Endothelial cell of umbilical vein (primary cell): ENCODE data around the gene C1QTNF9B. TPM values are rescaled to one million over a fixed set of nuclear protein-coding genes. Genes with fewer than 3 reads are reported as not detected.

Source experiments
- BruUV-seq: library from RNA; stranded (reverse); fragments of 400-500 nt; replicated peaks from 2 replicates; lab custom pipeline; 2021; lab: Mats Ljungman, UMichigan
- CTCF ChIA-PET: fragments of 300-600, 350-600 bp; sonication (Branson Sonifier 250); formaldehyde crosslinking; loops from one replicate; lab custom pipeline; 2021; ENCODE audit warnings: antibody characterized with exemption, inconsistent platforms; lab: Charles Lee
- POLR2A ChIA-PET: fragments of 300-600, 350-600 bp; sonication (Branson Sonifier 250); formaldehyde crosslinking; loops from one replicate; lab custom pipeline; 2021; ENCODE audit warnings: antibody characterized with exemption, inconsistent platforms; lab: Charles Lee
- DNase-seq: peaks from one replicate; pipeline ENCODE4 v3.0.0-alpha.2; 2011; ENCODE audit warnings: low read depth, low spot score
- FAIRE-seq: peaks from 2 replicates; lab custom pipeline; 2011; peaks lifted over from hg19 to GRCh38; lab: Jason Lieb, UNC
- H2AFZ ChIP-seq: 2 replicates; pipeline ENCODE4 v1.6.0; 2012; ENCODE audit warnings: low read depth, low read length, control low read depth, inconsistent platforms
- H3K27ac ChIP-seq: 2 replicates; pipeline ENCODE4 v1.5.1; 2011; ENCODE audit warnings: low read depth, mild to moderate bottlenecking, control low read depth, low read length, moderate library complexity; ENCODE audit not compliant: insufficient read depth
- H3K27me3 ChIP-seq, 2 experiments: 2 replicates each; pipeline versions ENCODE4 v1.6.0 to v1.6.1; 2011; ENCODE audit warnings: low read length in 2 of 2, mixed read lengths in 1 of 2; ENCODE audit not compliant: control insufficient read depth in 2 of 2, insufficient read depth in 2 of 2
- H3K36me3 ChIP-seq, 2 experiments: 2 replicates in 1 of 2; 3 replicates in 1 of 2; pipeline ENCODE4 v1.5.1; 2011; ENCODE audit warnings: low read length in 2 of 2, mild to moderate bottlenecking in 1 of 2, moderate library complexity in 1 of 2; ENCODE audit not compliant: control insufficient read depth in 2 of 2, insufficient read depth in 2 of 2; ENCODE audit errors: extremely low read depth in 1 of 2
- H3K4me1 ChIP-seq: 3 replicates; pipeline ENCODE4 v1.5.1; 2011; ENCODE audit warnings: mild to moderate bottlenecking, low read length; ENCODE audit not compliant: control insufficient read depth, insufficient read depth; ENCODE audit errors: extremely low read depth
- H3K4me2 ChIP-seq: 2 replicates; pipeline ENCODE4 v1.6.1; 2011; ENCODE audit warnings: low read length, control low read depth, mixed read lengths; ENCODE audit not compliant: insufficient read depth
- H3K4me3 ChIP-seq, 3 experiments: fragments of 200-600 bp in 1 of 3; sonication (generic), shearing (Covaris generic) in 1 of 3; replicated peaks in 1 of 3; 2 replicates each; pipeline ENCODE4 v1.5.1; 2011 to 2016; ENCODE audit warnings: control low read depth in 3 of 3, low read length in 3 of 3, mild to moderate bottlenecking in 2 of 3, inconsistent platforms in 1 of 3, low read depth in 1 of 3, moderate library complexity in 1 of 3; ENCODE audit not compliant: insufficient read depth in 1 of 3
- H3K79me2 ChIP-seq: 2 replicates; pipeline ENCODE4 v1.6.0; 2012; ENCODE audit warnings: low read length, inconsistent platforms; ENCODE audit not compliant: control insufficient read depth, insufficient read depth
- H3K9ac ChIP-seq: replicated peaks from 2 replicates; pipeline ENCODE3; 2011; ENCODE audit warnings: low read length, control low read depth; ENCODE audit not compliant: insufficient read depth; ENCODE audit errors: extremely low read depth
- H3K9me1 ChIP-seq: replicated peaks from 3 replicates; pipeline ENCODE4 v1.6.0; 2011; ENCODE audit warnings: mild to moderate bottlenecking, low read length; ENCODE audit not compliant: control insufficient read depth, insufficient read depth; ENCODE audit errors: extremely low read depth
- H3K9me3 ChIP-seq: replicated peaks from 2 replicates; pipeline ENCODE4 v1.5.1; 2012; ENCODE audit warnings: low read length, inconsistent platforms; ENCODE audit not compliant: control insufficient read depth, insufficient read depth
- H4K20me1 ChIP-seq: replicated peaks from 2 replicates; pipeline ENCODE3; 2011; ENCODE audit warnings: mild to moderate bottlenecking, low read length; ENCODE audit not compliant: control insufficient read depth, insufficient read depth; ENCODE audit errors: extremely low read depth
- EZH2 ChIP-seq: IDR thresholded peaks from 2 replicates; pipeline ENCODE4 v1.6.1; 2012; ENCODE audit warnings: borderline replicate concordance, low read depth, mild to moderate bottlenecking, moderate library complexity, low read length, inconsistent platforms; ENCODE audit not compliant: severe bottlenecking
- FOS ChIP-seq: IDR thresholded peaks from 2 replicates; pipeline ENCODE4 v1.6.1; 2011; ENCODE audit warnings: mild to moderate bottlenecking, low read length, moderate library complexity, borderline replicate concordance; ENCODE audit not compliant: insufficient read depth
- GATA2 ChIP-seq: IDR thresholded peaks from 2 replicates; pipeline ENCODE4 v1.7.0; 2011; ENCODE audit warnings: low read depth, mild to moderate bottlenecking, moderate library complexity, mixed read lengths, low read length; ENCODE audit not compliant: insufficient read length, insufficient read depth
- JUN ChIP-seq: IDR thresholded peaks from 2 replicates; pipeline ENCODE4 v1.6.1; 2011; ENCODE audit warnings: borderline replicate concordance, low read depth; ENCODE audit not compliant: insufficient read length, insufficient read depth
- MYC ChIP-seq: IDR thresholded peaks from one replicate; pipeline ENCODE4 v1.6.1; 2011; ENCODE audit warnings: mild to moderate bottlenecking, low read depth, low read length
- POLR2A ChIP-seq: IDR thresholded peaks from 2 replicates; pipeline ENCODE4 v1.6.1; 2012; ENCODE audit warnings: low read depth, mild to moderate bottlenecking, control low read depth, low read length
- POLR2AphosphoS5 ChIP-seq: IDR thresholded peaks from 2 replicates; pipeline ENCODE4 v1.6.1; 2012; ENCODE audit warnings: low read depth, mild to moderate bottlenecking, control low read depth, low read length, moderate library complexity; ENCODE audit not compliant: insufficient read depth
- dilution Hi-C: fragments of 300-500 bp; cut with MboI; formaldehyde crosslinking; loops from one replicate; pipeline ENCODE4 v1.15.0; 2019; ENCODE audit warnings: low sequenced_read_pairs; ENCODE audit not compliant: extremely low pct_ligation_motif_present
- intact Hi-C: fragments of 100-400 bp; cut with micrococcal nuclease; formaldehyde crosslinking; loops from one replicate; pipeline ENCODE4 v1.10.0; 2022
- polyA plus RNA-seq, 4 experiments: library from polyadenylated mRNA; depleted of rRNA in 3 of 4; stranded (reverse) in 3 of 4; unstranded in 1 of 4; fragments of >200 nt; gene quantifications; 2 replicates each; pipeline versions ENCODE4 v1.2.1 to v1.2.3, GENCODE V29; 2011 to 2012; ENCODE audit warnings: missing spikeins in 1 of 4
- total RNA-seq: library from RNA; stranded (reverse); gene quantifications from 2 replicates; pipeline ENCODE4 v1.2.3, GENCODE V29; 2021
- TF ChIP-seq, protein P1 (sequence below): IDR thresholded peaks from 2 replicates; pipeline ENCODE4 v1.6.1; 2011; ENCODE audit not compliant: insufficient read depth, insufficient read length
- TF ChIP-seq, protein P2 (sequence below), 2 donors: IDR thresholded peaks; 1 replicate in 1 of 2; 2 replicates in 1 of 2; pipeline ENCODE4 v1.5.1; 2011; ENCODE audit warnings: low read length in 2 of 2, mild to moderate bottlenecking in 2 of 2, moderate library complexity in 2 of 2, control low read depth in 1 of 2, inconsistent platforms in 1 of 2, low read depth in 1 of 2; ENCODE audit not compliant: insufficient read depth in 1 of 2; ENCODE audit errors: extremely low read depth in 1 of 2

C1QTNF9B gene
- total and polyA plus RNA-seq, 2 donors (not counting 3 experiments of a cell fraction or from before 2014, with no cell fraction given), result 0.06 TPM; not detected in 1

GRCh38 chr13:23843436-23843835 lies 53.9 kb downstream of the C1QTNF9B start:
- TF ChIP-seq EZH2, result no peak
- DNase-seq (no peak), FAIRE-seq (no peak)
- no peak overlapping the region for H3K4me3 ChIP-seq
- no peaks in the 10 kb centered on the region for H3K9me3 ChIP-seq
- H3K27me3 ChIP-seq, result no peaks in the 10 kb centered on the region
- H3K27ac ChIP-seq, result no peak overlapping the region
- no peak overlapping the region for H3K4me2 ChIP-seq
- no peaks in the 10 kb centered on the region for H3K9me1 ChIP-seq
- H3K36me3 ChIP-seq, result no peaks in the 10 kb centered on the region
- intact Hi-C loops, result no loop called here
- ChIA-PET POLR2A (no interaction called here), CTCF (no interaction called here)
- no peaks in the 10 kb centered on the region for H4K20me1 ChIP-seq
- dilution Hi-C loops, result no loop called here
- no peaks in the 10 kb centered on the region for H3K4me1 ChIP-seq
- BruUV-seq, result no TSS peak
- H2AFZ ChIP-seq, result no peak overlapping the region
- H3K9ac ChIP-seq, result no peak overlapping the region
- no peaks in the 10 kb centered on the region for H3K79me2 ChIP-seq

GRCh38 chr13:23842406-23842805 lies 54.9 kb downstream of the C1QTNF9B start:
- H3K27ac ChIP-seq, result no peak overlapping the region
- H3K4me2 ChIP-seq, result no peak overlapping the region
- no peaks in the 10 kb centered on the region for H3K9me1 ChIP-seq
- DNase-seq, result no peak
- H3K36me3 ChIP-seq, result no peaks in the 10 kb centered on the region
- TF ChIP-seq JUN, result no peak
- TF ChIP-seq, protein P1, sequence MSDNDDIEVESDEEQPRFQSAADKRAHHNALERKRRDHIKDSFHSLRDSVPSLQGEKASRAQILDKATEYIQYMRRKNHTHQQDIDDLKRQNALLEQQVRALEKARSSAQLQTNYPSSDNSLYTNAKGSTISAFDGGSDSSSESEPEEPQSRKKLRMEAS, result no peak
- no peak for TF ChIP-seq POLR2AphosphoS5
- TF ChIP-seq, protein P2, sequence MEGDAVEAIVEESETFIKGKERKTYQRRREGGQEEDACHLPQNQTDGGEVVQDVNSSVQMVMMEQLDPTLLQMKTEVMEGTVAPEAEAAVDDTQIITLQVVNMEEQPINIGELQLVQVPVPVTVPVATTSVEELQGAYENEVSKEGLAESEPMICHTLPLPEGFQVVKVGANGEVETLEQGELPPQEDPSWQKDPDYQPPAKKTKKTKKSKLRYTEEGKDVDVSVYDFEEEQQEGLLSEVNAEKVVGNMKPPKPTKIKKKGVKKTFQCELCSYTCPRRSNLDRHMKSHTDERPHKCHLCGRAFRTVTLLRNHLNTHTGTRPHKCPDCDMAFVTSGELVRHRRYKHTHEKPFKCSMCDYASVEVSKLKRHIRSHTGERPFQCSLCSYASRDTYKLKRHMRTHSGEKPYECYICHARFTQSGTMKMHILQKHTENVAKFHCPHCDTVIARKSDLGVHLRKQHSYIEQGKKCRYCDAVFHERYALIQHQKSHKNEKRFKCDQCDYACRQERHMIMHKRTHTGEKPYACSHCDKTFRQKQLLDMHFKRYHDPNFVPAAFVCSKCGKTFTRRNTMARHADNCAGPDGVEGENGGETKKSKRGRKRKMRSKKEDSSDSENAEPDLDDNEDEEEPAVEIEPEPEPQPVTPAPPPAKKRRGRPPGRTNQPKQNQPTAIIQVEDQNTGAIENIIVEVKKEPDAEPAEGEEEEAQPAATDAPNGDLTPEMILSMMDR (IDR thresholded peaks at IDR 0.05; ENCODE audit: extremely low read depth in 1 of 2, insufficient read depth in 1 of 2, low read depth in 1 of 2, low read length in 2 of 2), result no peak
- TF ChIP-seq POLR2A, result no peak
- TF ChIP-seq GATA2, result no peak
- TF ChIP-seq FOS, result no peak
- no peak for TF ChIP-seq MYC
- no peak for TF ChIP-seq EZH2
- no peak overlapping the region for H3K9ac ChIP-seq
- no peaks in the 10 kb centered on the region for H3K79me2 ChIP-seq
- no peak overlapping the region for H2AFZ ChIP-seq
- no peak for FAIRE-seq
- dilution Hi-C loops (no loop called here), intact Hi-C loops (no loop called here)
- no peaks in the 10 kb centered on the region for H3K27me3 ChIP-seq
- no peaks in the 10 kb centered on the region for H3K9me3 ChIP-seq
- ChIA-PET POLR2A (no interaction called here), CTCF (no interaction called here)
- no peak overlapping the region for H3K4me3 ChIP-seq
- H3K4me1 ChIP-seq, result no peaks in the 10 kb centered on the region
- no TSS peak for BruUV-seq
- H4K20me1 ChIP-seq, result no peaks in the 10 kb centered on the region
